Breast epithelium (tissue), 3 donors: ENCODE data around the gene LHPP.

Experiments used
- POLR2A ChIP-seq: fragments of 450-650 bp; IDR thresholded peaks from one replicate; pipeline ENCODE4 v1.6.1; 2016; ENCODE audit warnings: antibody characterized with exemption, mild to moderate bottlenecking, moderate library complexity
- TF ChIP-seq, protein P1 (sequence below), 3 donors: fragments of 450-650 bp; IDR thresholded peaks; one replicate each; pipeline ENCODE4 v1.5.1; 2016 to 2017; ENCODE audit warnings: antibody characterized with exemption in 3 of 3, mild to moderate bottlenecking in 3 of 3, moderate library complexity in 3 of 3

- TF ChIP-seq, protein P1, sequence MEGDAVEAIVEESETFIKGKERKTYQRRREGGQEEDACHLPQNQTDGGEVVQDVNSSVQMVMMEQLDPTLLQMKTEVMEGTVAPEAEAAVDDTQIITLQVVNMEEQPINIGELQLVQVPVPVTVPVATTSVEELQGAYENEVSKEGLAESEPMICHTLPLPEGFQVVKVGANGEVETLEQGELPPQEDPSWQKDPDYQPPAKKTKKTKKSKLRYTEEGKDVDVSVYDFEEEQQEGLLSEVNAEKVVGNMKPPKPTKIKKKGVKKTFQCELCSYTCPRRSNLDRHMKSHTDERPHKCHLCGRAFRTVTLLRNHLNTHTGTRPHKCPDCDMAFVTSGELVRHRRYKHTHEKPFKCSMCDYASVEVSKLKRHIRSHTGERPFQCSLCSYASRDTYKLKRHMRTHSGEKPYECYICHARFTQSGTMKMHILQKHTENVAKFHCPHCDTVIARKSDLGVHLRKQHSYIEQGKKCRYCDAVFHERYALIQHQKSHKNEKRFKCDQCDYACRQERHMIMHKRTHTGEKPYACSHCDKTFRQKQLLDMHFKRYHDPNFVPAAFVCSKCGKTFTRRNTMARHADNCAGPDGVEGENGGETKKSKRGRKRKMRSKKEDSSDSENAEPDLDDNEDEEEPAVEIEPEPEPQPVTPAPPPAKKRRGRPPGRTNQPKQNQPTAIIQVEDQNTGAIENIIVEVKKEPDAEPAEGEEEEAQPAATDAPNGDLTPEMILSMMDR (IDR thresholded peaks at IDR 0.05): no peak
- TF ChIP-seq POLR2A: no peak
Observed at GRCh38 chr10:124546055-124546369, 84.4 kb downstream of the LHPP start.
